OCI-LY3 (cell line): Measurements from ENCODE around the gene GOLGA6L10.

ENCODE experiments used
- H2AFZ ChIP-seq: fragments of 200-600, 300-600 bp; shearing (Covaris generic); 2 replicates; pipeline ENCODE4 v1.6.0; 2014; ENCODE audit warnings: antibody characterized with exemption, low read depth, low read length
- H3K27ac ChIP-seq: fragments of 200-600, 300-600 bp; sonication (generic); 2 replicates; pipeline ENCODE4 v1.5.1; 2014; ENCODE audit warnings: mild to moderate bottlenecking, low read length, moderate library complexity, mixed read lengths
- H3K27me3 ChIP-seq: fragments of 200-600, 300-600 bp; sonication (generic); 2 replicates; pipeline ENCODE4 v1.6.1; 2014; ENCODE audit warnings: low read depth, low read length, mixed read lengths
- H3K36me3 ChIP-seq: fragments of 200-600, 300-600 bp; sonication (generic); replicated peaks from 2 replicates; pipeline ENCODE3; 2014; ENCODE audit warnings: low read depth, low read length, mixed read lengths
- H3K4me1 ChIP-seq: fragments of 300-600, 200-600 bp; sonication (generic); 2 replicates; pipeline ENCODE4 v1.6.1; 2014; ENCODE audit warnings: low read length, mixed read lengths
- H3K4me2 ChIP-seq: fragments of 200-600, 300-600 bp; sonication (generic); 2 replicates; pipeline ENCODE4 v1.6.1; 2014; ENCODE audit warnings: low read length, mixed read lengths
- H3K4me3 ChIP-seq: fragments of 300-600, 200-600 bp; sonication (generic); 2 replicates; pipeline ENCODE4 v1.5.1; 2014; ENCODE audit warnings: antibody characterized with exemption, mild to moderate bottlenecking, low read length, moderate library complexity
- H3K79me2 ChIP-seq: fragments of 300-600, 200-600 bp; shearing (Covaris generic); 2 replicates; pipeline ENCODE4 v1.6.1; 2014; ENCODE audit warnings: mild to moderate bottlenecking, low read length, mixed read lengths
- H3K9ac ChIP-seq: fragments of 300-600, 200-600 bp; shearing (Covaris generic); 2 replicates; pipeline ENCODE4 v1.6.0; 2014; ENCODE audit warnings: mild to moderate bottlenecking, low read length, moderate library complexity
- H3K9me3 ChIP-seq: fragments of 200-600, 300-600 bp; shearing (Covaris generic); 2 replicates; pipeline ENCODE4 v1.6.1; 2014; ENCODE audit warnings: low read length, mixed read lengths; ENCODE audit not compliant: insufficient read depth
- H4K20me1 ChIP-seq: fragments of 200-600, 300-600 bp; sonication (generic); 2 replicates; pipeline ENCODE4 v1.6.1; 2016; ENCODE audit warnings: low read length, mixed read lengths; ENCODE audit not compliant: insufficient read depth
- EZH2phosphoT487 ChIP-seq: fragments of 200-600 bp; shearing (Covaris generic); IDR thresholded peaks from 2 replicates; pipeline ENCODE4 v1.6.1; 2018; ENCODE audit warnings: antibody characterized with exemption, mixed run types, low read depth
- TF ChIP-seq, protein P1 (sequence below): fragments of 200-600, 300-600 bp; sonication (generic); IDR thresholded peaks from 2 replicates; pipeline ENCODE4 v1.5.1; 2014; ENCODE audit warnings: antibody characterized with exemption, low read length, low read depth

The GOLGA6L10 gene

DNA sequence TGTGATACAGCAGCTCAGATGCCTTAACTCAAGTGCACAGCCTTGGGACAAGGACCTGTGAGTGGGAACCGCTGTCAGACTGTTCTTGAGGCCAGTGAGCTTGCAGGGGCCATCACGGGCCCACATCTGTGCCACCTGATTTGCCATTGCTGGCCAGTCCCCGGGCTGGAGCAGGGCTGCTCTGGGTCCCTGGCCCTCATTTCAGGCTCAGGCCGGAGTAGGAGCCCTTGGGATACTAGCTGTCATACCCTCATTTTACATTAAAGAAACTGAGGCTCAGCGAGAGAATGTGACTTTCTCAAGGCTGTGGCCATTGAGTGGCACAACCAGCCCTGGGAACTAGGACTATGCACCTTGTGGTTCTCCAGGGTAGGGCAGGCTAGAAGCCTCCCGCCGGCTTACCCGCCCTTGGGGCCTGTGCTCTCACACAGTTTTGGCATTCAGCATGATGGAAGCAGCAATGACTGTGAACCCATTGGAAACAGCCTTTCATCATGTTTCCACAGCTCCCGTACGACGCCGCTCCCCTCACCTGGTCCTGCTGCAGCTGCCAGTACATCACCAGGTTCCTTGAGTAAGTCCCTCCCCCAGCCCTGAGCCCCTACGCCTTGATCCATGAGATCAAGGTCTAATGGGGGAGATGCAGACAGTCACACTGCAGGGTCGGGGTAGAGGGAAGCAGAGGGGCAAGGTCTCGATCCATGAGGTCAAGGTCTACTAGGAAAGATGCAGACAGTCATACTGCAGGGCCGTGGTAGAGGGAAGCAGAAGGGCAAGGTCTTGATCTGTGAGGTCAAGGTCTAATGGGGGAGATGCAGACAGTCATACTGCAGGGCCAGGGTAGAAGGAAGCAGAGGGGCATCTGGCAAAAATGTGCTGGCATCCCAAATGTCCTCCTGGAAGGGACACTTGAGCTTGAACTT, 42.2 kb downstream of the GOLGA6L10 start:
- peaks cover 7% of the 10 kb centered on the region; the same call in 1 of the 2 replicates for H3K27me3 ChIP-seq
- no peak overlapping the region for H2AFZ ChIP-seq
- H3K4me2 ChIP-seq, result no peak overlapping the region
- no peaks in the 10 kb centered on the region for H4K20me1 ChIP-seq
- no peak overlapping the region for H3K4me3 ChIP-seq
- no peak overlapping the region for H3K9ac ChIP-seq
- TF ChIP-seq, protein P1, sequence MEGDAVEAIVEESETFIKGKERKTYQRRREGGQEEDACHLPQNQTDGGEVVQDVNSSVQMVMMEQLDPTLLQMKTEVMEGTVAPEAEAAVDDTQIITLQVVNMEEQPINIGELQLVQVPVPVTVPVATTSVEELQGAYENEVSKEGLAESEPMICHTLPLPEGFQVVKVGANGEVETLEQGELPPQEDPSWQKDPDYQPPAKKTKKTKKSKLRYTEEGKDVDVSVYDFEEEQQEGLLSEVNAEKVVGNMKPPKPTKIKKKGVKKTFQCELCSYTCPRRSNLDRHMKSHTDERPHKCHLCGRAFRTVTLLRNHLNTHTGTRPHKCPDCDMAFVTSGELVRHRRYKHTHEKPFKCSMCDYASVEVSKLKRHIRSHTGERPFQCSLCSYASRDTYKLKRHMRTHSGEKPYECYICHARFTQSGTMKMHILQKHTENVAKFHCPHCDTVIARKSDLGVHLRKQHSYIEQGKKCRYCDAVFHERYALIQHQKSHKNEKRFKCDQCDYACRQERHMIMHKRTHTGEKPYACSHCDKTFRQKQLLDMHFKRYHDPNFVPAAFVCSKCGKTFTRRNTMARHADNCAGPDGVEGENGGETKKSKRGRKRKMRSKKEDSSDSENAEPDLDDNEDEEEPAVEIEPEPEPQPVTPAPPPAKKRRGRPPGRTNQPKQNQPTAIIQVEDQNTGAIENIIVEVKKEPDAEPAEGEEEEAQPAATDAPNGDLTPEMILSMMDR, result no peak
- no peak for TF ChIP-seq EZH2phosphoT487
- H3K36me3 ChIP-seq, result no peaks in the 10 kb centered on the region
- H3K27ac ChIP-seq, result no peak overlapping the region
- no peaks in the 10 kb centered on the region for H3K79me2 ChIP-seq
- no peaks in the 10 kb centered on the region for H3K9me3 ChIP-seq
- H3K4me1 ChIP-seq, result no peaks in the 10 kb centered on the region

DNA sequence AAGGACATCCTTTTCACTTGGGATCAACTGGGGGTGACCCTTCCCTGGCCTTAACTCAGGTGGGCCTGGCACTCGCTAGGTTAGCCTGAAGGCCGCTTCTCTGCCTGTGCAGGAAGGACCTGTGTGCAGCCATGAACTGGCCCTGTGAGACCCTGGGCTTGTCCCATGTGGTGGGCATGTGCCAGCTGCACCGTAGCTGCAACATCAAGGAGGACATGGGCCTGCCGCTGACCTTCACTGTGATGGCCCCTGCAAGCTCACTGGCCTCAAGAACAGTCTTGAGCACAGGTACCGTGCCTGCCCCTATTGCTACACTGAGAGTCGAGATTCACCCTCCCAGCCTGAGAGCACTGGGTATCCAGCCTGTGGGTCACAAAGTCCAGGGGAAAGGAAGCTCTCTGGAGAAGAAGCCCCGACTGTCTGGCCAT, 43.6 kb downstream of the GOLGA6L10 start:
- TF ChIP-seq, protein P1, result no peak
- no peak for TF ChIP-seq EZH2phosphoT487
- no peak overlapping the region for H3K4me2 ChIP-seq
- H3K27ac ChIP-seq, result no peak overlapping the region
- H3K79me2 ChIP-seq, result no peaks in the 10 kb centered on the region
- no peaks in the 10 kb centered on the region for H3K36me3 ChIP-seq
- H2AFZ ChIP-seq, result no peak overlapping the region
- H3K27me3 ChIP-seq, result peaks cover 4% of the 10 kb centered on the region; the same call in 1 of the 2 replicates
- no peaks in the 10 kb centered on the region for H4K20me1 ChIP-seq
- no peaks in the 10 kb centered on the region for H3K4me1 ChIP-seq
- H3K9me3 ChIP-seq, result no peaks in the 10 kb centered on the region
- no peak overlapping the region for H3K9ac ChIP-seq
- no peak overlapping the region for H3K4me3 ChIP-seq

DNA sequence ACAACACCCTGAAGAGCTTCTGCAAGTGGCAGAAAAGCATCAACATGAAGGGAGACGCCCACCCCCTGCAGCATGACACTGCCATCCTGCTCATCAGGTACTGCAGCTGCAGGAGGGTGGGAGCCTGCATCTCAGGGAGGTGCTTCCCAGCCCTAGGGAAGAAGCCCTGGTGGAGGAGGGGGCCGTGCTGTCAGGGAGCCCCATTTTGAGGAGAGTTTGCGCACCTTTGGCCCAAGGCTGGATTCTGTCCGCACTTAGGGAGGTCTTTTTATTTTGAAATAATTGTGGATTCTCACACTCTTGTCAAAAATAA, 44.5 kb downstream of the GOLGA6L10 start:
- TF ChIP-seq, protein P1, result no peak
- no peak for TF ChIP-seq EZH2phosphoT487
- Histone ChIP-seq H3K36me3 (no peaks in the 10 kb centered on the region), H3K4me3 (no peak overlapping the region), H3K27ac (no peak overlapping the region), H4K20me1 (no peaks in the 10 kb centered on the region), H3K9me3 (no peaks in the 10 kb centered on the region), H3K79me2 (no peaks in the 10 kb centered on the region), H3K27me3 (no peaks in the 10 kb centered on the region), H3K4me1 (no peaks in the 10 kb centered on the region), H2AFZ (no peak overlapping the region), H3K9ac (no peak overlapping the region), H3K4me2 (no peak overlapping the region)

DNA sequence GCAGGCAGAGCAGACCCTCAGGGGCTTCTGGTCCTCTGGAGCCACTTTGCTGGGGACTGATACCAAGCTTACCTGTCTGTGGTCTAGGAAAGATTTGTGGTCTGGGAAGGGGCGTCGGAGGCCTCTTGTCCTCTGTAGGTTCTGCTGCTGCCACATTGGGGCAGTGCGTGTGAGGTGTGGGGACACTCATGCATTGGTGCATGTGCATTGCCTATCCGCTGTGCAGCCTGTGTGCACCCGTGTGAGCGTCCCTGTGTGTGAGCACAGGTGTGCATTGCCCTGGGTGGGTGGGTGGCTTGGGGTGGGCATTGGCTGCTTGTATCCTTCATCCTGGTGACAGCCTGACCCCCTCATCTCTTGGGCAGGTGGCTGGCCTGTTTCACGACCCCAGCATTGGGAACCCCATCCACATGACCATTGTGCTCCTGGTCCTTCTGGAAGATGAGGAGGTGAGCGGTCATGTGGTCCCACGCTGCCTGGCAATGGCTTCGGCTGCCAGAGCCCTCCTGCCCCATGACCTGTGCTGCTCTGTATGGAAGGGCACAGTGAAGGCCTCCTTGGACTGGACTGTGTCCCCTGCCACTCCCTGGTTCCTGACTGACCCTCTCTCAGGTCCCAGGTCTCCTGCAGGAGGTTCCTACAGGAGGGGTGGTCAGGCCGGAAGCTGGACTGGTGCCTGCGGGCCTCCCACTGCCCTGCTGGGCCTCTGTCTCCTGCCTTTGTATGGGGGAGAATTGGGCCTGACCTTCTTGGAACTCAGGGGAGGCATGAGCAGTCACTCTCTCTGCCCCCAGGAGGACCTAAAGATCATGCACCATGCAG, 45.1 kb downstream of the GOLGA6L10 start:
- Histone ChIP-seq H4K20me1 (no peaks in the 10 kb centered on the region), H2AFZ (no peak overlapping the region), H3K9me3 (no peaks in the 10 kb centered on the region), H3K4me1 (no peaks in the 10 kb centered on the region), H3K4me2 (no peak overlapping the region), H3K4me3 (no peak overlapping the region), H3K27me3 (no peaks in the 10 kb centered on the region), H3K79me2 (no peaks in the 10 kb centered on the region), H3K9ac (no peak overlapping the region), H3K36me3 (no peaks in the 10 kb centered on the region), H3K27ac (no peak overlapping the region)
- no peak for TF ChIP-seq EZH2phosphoT487
- TF ChIP-seq, protein P1, result no peak
